K562 (cell line): ENCODE measurements around the gene NT5E.

Experiments
- GABPA ChIP-seq: fragments of 200-800 bp; sonication (Bioruptor generic); conservative IDR thresholded peaks from 2 replicates; pipeline ENCODE4 v1.6.1; 2016; ENCODE audit warnings: low read depth, missing genetic modification characterization, missing compliant biosample characterization
- MAX ChIP-seq: sonication (generic); formaldehyde crosslinking; IDR thresholded peaks from 2 replicates; pipeline ENCODE4 v1.9.0; 2022; ENCODE audit warnings: mild to moderate bottlenecking, missing genetic modification reagents
- MEF2A ChIP-seq: IDR thresholded peaks from 2 replicates; pipeline ENCODE4 v1.6.1; 2011; ENCODE audit warnings: low read depth, mild to moderate bottlenecking, low read length, moderate library complexity; ENCODE audit not compliant: control insufficient read depth
- RFX1 ChIP-seq: fragments of 450-650 bp; IDR thresholded peaks from 2 replicates; pipeline ENCODE4 v1.6.1; 2016; ENCODE audit warnings: mild to moderate bottlenecking, moderate library complexity
- RFX5 ChIP-seq: IDR thresholded peaks from 2 replicates; pipeline ENCODE4 v1.6.1; 2011; ENCODE audit warnings: low read depth, mild to moderate bottlenecking, improper control_type of control experiment, low read length
- SIN3A ChIP-seq, 2 experiments: fragments of 150-350 bp in 1 of 2; IDR thresholded peaks; 2 replicates each; pipeline ENCODE4 v1.6.1; 2011 to 2016; ENCODE audit warnings: borderline replicate concordance in 2 of 2, low read depth in 2 of 2, low read length in 2 of 2, mild to moderate bottlenecking in 2 of 2, moderate library complexity in 2 of 2; ENCODE audit not compliant: control insufficient read depth in 1 of 2
- YY1 ChIP-seq, 3 experiments: IDR thresholded peaks; 2 replicates each; pipeline ENCODE4 v1.6.1; 2011; ENCODE audit warnings: low read length in 2 of 3, mild to moderate bottlenecking in 2 of 3, moderate library complexity in 2 of 3, borderline replicate concordance in 1 of 3, control low read depth in 1 of 3, low read depth in 1 of 3; ENCODE audit not compliant: insufficient read depth in 3 of 3, insufficient replicate concordance in 2 of 3, control insufficient read depth in 1 of 3, insufficient read length in 1 of 3; ENCODE audit errors: extremely low read depth in 1 of 3
- ZZZ3 ChIP-seq: fragments of 450-650 bp; IDR thresholded peaks from 2 replicates; pipeline ENCODE4 v1.6.1; 2016; ENCODE audit warnings: antibody characterized with exemption, mild to moderate bottlenecking, moderate library complexity

GRCh38 chr6:85461798-85462170, 11.9 kb downstream of the NT5E start:
- TF ChIP-seq MAX (CRISPR knock-in tag) (no peak), ZZZ3 (no peak), GABPA (tag) (no peak), RFX5 (no peak), SIN3A (IDR thresholded peaks at IDR 0.05; ENCODE audit: borderline replicate concordance in 2 of 2, control insufficient read depth in 1 of 2, low read depth in 2 of 2, low read length in 2 of 2) (no peak), MEF2A (no peak), YY1 (IDR thresholded peaks at IDR 0.05; ENCODE audit: borderline replicate concordance in 1 of 3, control insufficient read depth in 1 of 3, extremely low read depth in 1 of 3, insufficient read depth in 3 of 3, insufficient read length in 1 of 3, insufficient replicate concordance in 2 of 3, low read depth in 1 of 3, low read length in 2 of 3) (no peak), RFX1 (no peak)
